ENCODE results near the gene TAF1B.
A peak's percentile ranks its signal among the peaks of the same experiment; 100 is the strongest.

Gene TAF1B

GRCh38 chr2:9813312-9814128 lies 29.8 kb upstream of the TAF1B start:
- Histone ChIP-seq H3K9me3 (ENCODE audit: control extremely low read depth in 1 of 5, control insufficient read depth in 4 of 5, insufficient read depth in 2 of 5, low read depth in 1 of 5, low read length in 4 of 5) (no peaks in the 10 kb centered on the region), H3K4me3 (ENCODE audit: control insufficient read depth in 1 of 7, extremely low read depth in 1 of 7, insufficient read depth in 4 of 7, low read depth in 2 of 7, low read length in 6 of 7) (peak overlapping the region in 1 of 7 experiments; percentile 49), H3K36me3 (ENCODE audit: control insufficient read depth in 4 of 4, insufficient read depth in 4 of 4, low read length in 3 of 4) (no peaks in the 10 kb centered on the region), H3K27ac (ENCODE audit: insufficient read depth in 1 of 2, low read depth in 1 of 2, low read length in 2 of 2, poor library complexity in 1 of 2, severe bottlenecking in 2 of 2) (no peak overlapping the region), H3K27me3 (replicated peaks in 2 of 5; ENCODE audit: control insufficient read depth in 4 of 5, insufficient read depth in 5 of 5, low read length in 4 of 5) (peaks cover 0 to 5% (median 0%) of the 10 kb centered on the region in 5 experiments), H3K4me1 (ENCODE audit: control extremely low read depth in 1 of 4, control insufficient read depth in 4 of 4, insufficient read depth in 4 of 4, low read length in 3 of 4) (peaks cover 0 to 16% (median 14%) of the 10 kb centered on the region in 4 experiments)
- WGBS (ENCODE audit: insufficient coverage) = 7% methylated on average over 22 of the region's 24 CpGs
- CTCF ChIA-PET = interaction anchor here (0.8 to 6.9 kb wide), 24 partner anchors 9 to 305 kb away, joined by 3 to 71 read pairs (median 3); partner anchors contain the start of genes KLF11 and TAF1B
- POLR2A ChIA-PET = no interaction called here
- DNase-seq = peak; percentile 62 to 80 (median 73)

- Histone ChIP-seq H3K4me1 (ENCODE audit: control extremely low read depth in 1 of 4, control insufficient read depth in 4 of 4, insufficient read depth in 4 of 4, low read length in 3 of 4) (peaks cover 0 to 16% (median 14%) of the 10 kb centered on the region in 4 experiments), H3K27me3 (replicated peaks in 2 of 5; ENCODE audit: control insufficient read depth in 4 of 5, insufficient read depth in 5 of 5, low read length in 4 of 5) (peaks cover 0 to 5% (median 0%) of the 10 kb centered on the region in 5 experiments), H3K36me3 (ENCODE audit: control insufficient read depth in 4 of 4, insufficient read depth in 4 of 4, low read length in 3 of 4) (no peaks in the 10 kb centered on the region), H3K9me3 (ENCODE audit: control extremely low read depth in 1 of 5, control insufficient read depth in 4 of 5, insufficient read depth in 2 of 5, low read depth in 1 of 5, low read length in 4 of 5) (no peaks in the 10 kb centered on the region), H3K27ac (ENCODE audit: insufficient read depth in 1 of 2, low read depth in 1 of 2, low read length in 2 of 2, poor library complexity in 1 of 2, severe bottlenecking in 2 of 2) (no peak overlapping the region), H3K4me3 (ENCODE audit: control insufficient read depth in 1 of 7, extremely low read depth in 1 of 7, insufficient read depth in 4 of 7, low read depth in 2 of 7, low read length in 6 of 7) (peak overlapping the region in 1 of 7 experiments; percentile 49)
- 77% methylated on average over 20 of the region's 24 CpGs for WGBS (ENCODE audit: insufficient coverage)
- CTCF ChIA-PET = interaction anchor here (0.8 to 6.9 kb wide), 24 partner anchors 8 to 304 kb away, joined by 3 to 71 read pairs (median 4); partner anchors contain the start of genes KLF11 and TAF1B
- POLR2A ChIA-PET = no interaction called here
- DNase-seq = no peak
Measured at GRCh38 chr2:9814129-9814868, 29.0 kb upstream of the TAF1B start.

- ChIA-PET CTCF (interaction anchor here (1.1 to 6.9 kb wide), 14 partner anchors 9 to 237 kb away, joined by 3 to 71 read pairs (median 6); partner anchors contain the start of genes KLF11 and TAF1B), POLR2A (no interaction called here)
- no peak overlapping the region for H3K4me3 ChIP-seq (ENCODE audit: control insufficient read depth in 1 of 7, extremely low read depth in 1 of 7, insufficient read depth in 4 of 7, low read depth in 2 of 7, low read length in 6 of 7)
- DNase-seq = no peak
- no peak overlapping the region for H3K27ac ChIP-seq (ENCODE audit: insufficient read depth in 1 of 2, low read depth in 1 of 2, low read length in 2 of 2, poor library complexity in 1 of 2, severe bottlenecking in 2 of 2)
- H3K9me3 ChIP-seq (ENCODE audit: control extremely low read depth in 1 of 5, control insufficient read depth in 4 of 5, insufficient read depth in 2 of 5, low read depth in 1 of 5, low read length in 4 of 5) = no peaks in the 10 kb centered on the region
- H3K36me3 ChIP-seq (ENCODE audit: control insufficient read depth in 4 of 4, insufficient read depth in 4 of 4, low read length in 3 of 4) = no peaks in the 10 kb centered on the region
- H3K27me3 ChIP-seq (replicated peaks in 2 of 5; ENCODE audit: control insufficient read depth in 4 of 5, insufficient read depth in 5 of 5, low read length in 4 of 5) = peaks cover 0 to 5% (median 0%) of the 10 kb centered on the region in 5 experiments
- 87% methylated on average over 3 of the region's 4 CpGs for WGBS (ENCODE audit: insufficient coverage)
- H3K4me1 ChIP-seq (ENCODE audit: control extremely low read depth in 1 of 4, control insufficient read depth in 4 of 4, insufficient read depth in 4 of 4, low read length in 3 of 4) = peaks cover 0 to 16% (median 14%) of the 10 kb centered on the region in 4 experiments
Measured at GRCh38 chr2:9815076-9815475, 28.2 kb upstream of the TAF1B start.

GRCh38 chr2:9815844-9816279 lies 27.4 kb upstream of the TAF1B start:
- Histone ChIP-seq H3K9me3 (ENCODE audit: control extremely low read depth in 1 of 5, control insufficient read depth in 4 of 5, insufficient read depth in 2 of 5, low read depth in 1 of 5, low read length in 4 of 5) (no peaks in the 10 kb centered on the region), H3K27ac (ENCODE audit: insufficient read depth in 1 of 2, low read depth in 1 of 2, low read length in 2 of 2, poor library complexity in 1 of 2, severe bottlenecking in 2 of 2) (no peak overlapping the region), H3K4me3 (ENCODE audit: control insufficient read depth in 1 of 7, extremely low read depth in 1 of 7, insufficient read depth in 4 of 7, low read depth in 2 of 7, low read length in 6 of 7) (peak overlapping the region in 1 of 7 experiments; percentile 0), H3K27me3 (replicated peaks in 2 of 5; ENCODE audit: control insufficient read depth in 4 of 5, insufficient read depth in 5 of 5, low read length in 4 of 5) (peaks cover 0 to 5% (median 0%) of the 10 kb centered on the region in 5 experiments), H3K4me1 (ENCODE audit: control extremely low read depth in 1 of 4, control insufficient read depth in 4 of 4, insufficient read depth in 4 of 4, low read length in 3 of 4) (peaks cover 0 to 16% (median 14%) of the 10 kb centered on the region in 4 experiments), H3K36me3 (ENCODE audit: control insufficient read depth in 4 of 4, insufficient read depth in 4 of 4, low read length in 3 of 4) (no peaks in the 10 kb centered on the region)
- DNase-seq = peak in 2 of 3 donors; percentile 34 to 40
- 67% methylated on average over 13 of the region's 17 CpGs for WGBS (ENCODE audit: insufficient coverage)
- ChIA-PET CTCF (interaction anchor here (0.5 to 6.9 kb wide), 12 partner anchors 9 to 861 kb away, joined by 3 to 71 read pairs (median 6); partner anchors contain the start of genes KLF11 and TAF1B), POLR2A (no interaction called here)

- H3K27ac ChIP-seq (ENCODE audit: insufficient read depth in 1 of 2, low read depth in 1 of 2, low read length in 2 of 2, poor library complexity in 1 of 2, severe bottlenecking in 2 of 2) = no peak overlapping the region
- peaks cover 0 to 15% (median 13%) of the 10 kb centered on the region in 4 experiments for H3K4me1 ChIP-seq (ENCODE audit: control extremely low read depth in 1 of 4, control insufficient read depth in 4 of 4, insufficient read depth in 4 of 4, low read length in 3 of 4)
- H3K9me3 ChIP-seq (ENCODE audit: control extremely low read depth in 1 of 5, control insufficient read depth in 4 of 5, insufficient read depth in 2 of 5, low read depth in 1 of 5, low read length in 4 of 5) = no peaks in the 10 kb centered on the region
- no peaks in the 10 kb centered on the region for H3K36me3 ChIP-seq (ENCODE audit: control insufficient read depth in 4 of 4, insufficient read depth in 4 of 4, low read length in 3 of 4)
- POLR2A ChIA-PET = no interaction called here
- 100% methylated on average over 1 of the region's 2 CpGs for WGBS (ENCODE audit: insufficient coverage)
- CTCF ChIA-PET = interaction anchor here (1.0 kb wide), 1 partner anchor 50 kb away, joined by 3 read pairs; no protein-coding TSS in a partner anchor
- DNase-seq = no peak
- peaks cover 0 to 5% (median 0%) of the 10 kb centered on the region in 5 experiments for H3K27me3 ChIP-seq (replicated peaks in 2 of 5; ENCODE audit: control insufficient read depth in 4 of 5, insufficient read depth in 5 of 5, low read length in 4 of 5)
- no peak overlapping the region for H3K4me3 ChIP-seq (ENCODE audit: control insufficient read depth in 1 of 7, extremely low read depth in 1 of 7, insufficient read depth in 4 of 7, low read depth in 2 of 7, low read length in 6 of 7)
Measured at GRCh38 chr2:9818097-9818496, 25.2 kb upstream of the TAF1B start.

- POLR2A ChIA-PET = no interaction called here
- no peaks in the 10 kb centered on the region for H3K9me3 ChIP-seq (ENCODE audit: control extremely low read depth in 1 of 5, control insufficient read depth in 4 of 5, insufficient read depth in 2 of 5, low read depth in 1 of 5, low read length in 4 of 5)
- H3K36me3 ChIP-seq (ENCODE audit: control insufficient read depth in 4 of 4, insufficient read depth in 4 of 4, low read length in 3 of 4) = no peaks in the 10 kb centered on the region
- no peak overlapping the region for H3K27ac ChIP-seq (ENCODE audit: insufficient read depth in 1 of 2, low read depth in 1 of 2, low read length in 2 of 2, poor library complexity in 1 of 2, severe bottlenecking in 2 of 2)
- peaks cover 0 to 3% (median 0%) of the 10 kb centered on the region in 5 experiments for H3K27me3 ChIP-seq (replicated peaks in 2 of 5; ENCODE audit: control insufficient read depth in 4 of 5, insufficient read depth in 5 of 5, low read length in 4 of 5)
- H3K4me3 ChIP-seq (ENCODE audit: control insufficient read depth in 1 of 7, extremely low read depth in 1 of 7, insufficient read depth in 4 of 7, low read depth in 2 of 7, low read length in 6 of 7) = no peak overlapping the region
- CTCF ChIA-PET = no interaction called here
- DNase-seq = no peak
- WGBS (ENCODE audit: insufficient coverage) = 95% methylated on average over 11 of the region's 13 CpGs
- peaks cover 0 to 9% (median 6%) of the 10 kb centered on the region in 4 experiments for H3K4me1 ChIP-seq (ENCODE audit: control extremely low read depth in 1 of 4, control insufficient read depth in 4 of 4, insufficient read depth in 4 of 4, low read length in 3 of 4)
Measured at GRCh38 chr2:9819551-9819950, 23.7 kb upstream of the TAF1B start.
